Thyroid gland (tissue), 4 donors: ENCODE data around the gene CLSTN2. TPM values are rescaled to one million over a fixed set of nuclear protein-coding genes. Genes with fewer than 3 reads are reported as not detected.

Experiments
- DNase-seq, 2 donors: peaks; one replicate each; pipeline ENCODE4 v3.0.0-alpha.2; 2019
- H3K27ac ChIP-seq, 3 donors: fragments of 200-600 bp; sonication (generic); 1 replicate in 2 of 3; 2 replicates in 1 of 3; pipeline ENCODE4 v1.5.1; 2016 to 2019; ENCODE audit warnings: mild to moderate bottlenecking in 1 of 3, moderate library complexity in 1 of 3
- H3K27me3 ChIP-seq: fragments of 200-600 bp; sonication (generic); one replicate; pipeline ENCODE4 v1.5.1; 2019
- H3K36me3 ChIP-seq, 2 donors: fragments of 200-600 bp; sonication (generic); one replicate each; pipeline ENCODE4 v1.5.1; 2016 to 2019
- H3K4me1 ChIP-seq, 2 donors: fragments of 200-600 bp; sonication (generic); one replicate each; pipeline ENCODE4 v1.5.1; 2017 to 2019
- H3K4me3 ChIP-seq, 3 donors: fragments of 200-600 bp; sonication (generic); replicated peaks in 1 of 3; 1 replicate in 2 of 3; 2 replicates in 1 of 3; pipeline ENCODE4 v1.5.1; 2016; ENCODE audit warnings: mild to moderate bottlenecking in 1 of 3
- H3K9me3 ChIP-seq: fragments of 200-600 bp; sonication (generic); one replicate; pipeline ENCODE4 v1.5.1; 2017
- CTCF ChIP-seq, 6 experiments: fragments of 200-600 bp in 3 of 6; fragments of 450-650 bp in 3 of 6; sonication (generic) in 3 of 6; IDR thresholded peaks; one replicate each; pipeline ENCODE4 v1.5.1; 2016 to 2019; ENCODE audit warnings: antibody characterized with exemption in 6 of 6, mild to moderate bottlenecking in 2 of 6, inconsistent platforms in 1 of 6, moderate library complexity in 1 of 6
- POLR2A ChIP-seq, 2 donors: fragments of 450-650 bp; IDR thresholded peaks; one replicate each; pipeline ENCODE4 v1.6.1; 2017; ENCODE audit warnings: antibody characterized with exemption in 2 of 2, mild to moderate bottlenecking in 2 of 2, moderate library complexity in 1 of 2
- WGBS, 2 donors: methylation state at CpG; one replicate each; pipeline ENCODE4 v1.1.5; 2017; 5-methylcytosine and 5-hydroxymethylcytosine counted together
- intact Hi-C: fragments of 100-400 bp; cut with DNase I; formaldehyde crosslinking; loops from one replicate; pipeline ENCODE4 v1.15.1; 2023
- total RNA-seq, 4 donors: library from RNA; depleted of rRNA; stranded (reverse); fragments of >200 nt; gene quantifications; one replicate each; pipeline ENCODE4 v1.2.3, GENCODE V29; 2016

The CLSTN2 gene
- total RNA-seq, 4 donors from 2014 or later = 9.7 to 32.9 (median 15.5) TPM

GRCh38 chr3:140096037-140096436, 161.1 kb downstream of the CLSTN2 start:
- H3K4me1 ChIP-seq = peaks cover 5 to 9% of the 10 kb centered on the region in 2 donors
- no peak overlapping the region for H3K27ac ChIP-seq
- no peaks in the 10 kb centered on the region for H3K27me3 ChIP-seq
- no peaks in the 10 kb centered on the region for H3K36me3 ChIP-seq
- H3K9me3 ChIP-seq = no peaks in the 10 kb centered on the region
- WGBS, 2 donors = 89 to 92% methylated on average over 3 of the region's 3 CpGs
- TF ChIP-seq POLR2A (IDR thresholded peaks at IDR 0.05) (no peak), CTCF (IDR thresholded peaks at IDR 0.05) (no peak)
- DNase-seq = no peak
- no peak overlapping the region for H3K4me3 ChIP-seq
- intact Hi-C loops = no loop called here

- no peak for DNase-seq
- Histone ChIP-seq H3K9me3 (no peaks in the 10 kb centered on the region), H3K4me3 (no peak overlapping the region), H3K27ac (no peak overlapping the region), H3K27me3 (no peaks in the 10 kb centered on the region), H3K36me3 (no peaks in the 10 kb centered on the region), H3K4me1 (peaks cover 5 to 9% of the 10 kb centered on the region in 2 donors)
- intact Hi-C loops = no loop called here
- TF ChIP-seq CTCF (IDR thresholded peaks at IDR 0.05) (no peak), POLR2A (IDR thresholded peaks at IDR 0.05) (no peak)
- 86 to 91% methylated on average over 3 of the region's 3 CpGs for WGBS, 2 donors
Measured at GRCh38 chr3:140097874-140098635, 163.1 kb downstream of the CLSTN2 start.

- intact Hi-C loops = no loop called here
Measured at GRCh38 chr3:140100479-140100878, 165.5 kb downstream of the CLSTN2 start.

GRCh38 chr3:140103166-140103565, 168.2 kb downstream of the CLSTN2 start:
- no peak overlapping the region for H3K27ac ChIP-seq
- no peaks in the 10 kb centered on the region for H3K4me1 ChIP-seq
- 63 to 78% methylated on average over 1 of the region's 1 CpG for WGBS, 2 donors
- DNase-seq = no peak
- no peak overlapping the region for H3K4me3 ChIP-seq
- H3K27me3 ChIP-seq = no peaks in the 10 kb centered on the region
- TF ChIP-seq CTCF (IDR thresholded peaks at IDR 0.05) (no peak), POLR2A (IDR thresholded peaks at IDR 0.05) (no peak)
- no peaks in the 10 kb centered on the region for H3K36me3 ChIP-seq
- H3K9me3 ChIP-seq = no peaks in the 10 kb centered on the region
- intact Hi-C loops = no loop called here

More at GRCh38 chr3:140100479-140100878, 165.5 kb downstream of the CLSTN2 start:
- TF ChIP-seq POLR2A (IDR thresholded peaks at IDR 0.05) (no peak), CTCF (IDR thresholded peaks at IDR 0.05) (no peak)
- H3K4me1 ChIP-seq = no peaks in the 10 kb centered on the region
- 94 to 99% methylated on average over 7 of the region's 7 CpGs for WGBS, 2 donors
- H3K36me3 ChIP-seq = no peaks in the 10 kb centered on the region
- no peak overlapping the region for H3K27ac ChIP-seq
- H3K27me3 ChIP-seq = no peaks in the 10 kb centered on the region
- no peak for DNase-seq
- H3K4me3 ChIP-seq = no peak overlapping the region
- H3K9me3 ChIP-seq = no peaks in the 10 kb centered on the region

GRCh38 chr3:140103986-140104645, 169.1 kb downstream of the CLSTN2 start:
- intact Hi-C loops = no loop called here
- DNase-seq = no peak
- no peaks in the 10 kb centered on the region for H3K36me3 ChIP-seq
- H3K4me1 ChIP-seq = no peaks in the 10 kb centered on the region
- no peaks in the 10 kb centered on the region for H3K27me3 ChIP-seq
- H3K27ac ChIP-seq = no peak overlapping the region
- no peak overlapping the region for H3K4me3 ChIP-seq
- H3K9me3 ChIP-seq = no peaks in the 10 kb centered on the region
- TF ChIP-seq CTCF (IDR thresholded peaks at IDR 0.05) = no peak
- WGBS, 2 donors = 86 to 89% methylated on average over 4 of the region's 4 CpGs
